SK-MEL-5 (cell line): ENCODE results near the gene NEBL. TPM values are rescaled to one million over a fixed set of nuclear protein-coding genes. Genes with fewer than 3 reads are reported as not detected.

Source experiments
- DNase-seq: peaks from one replicate; pipeline ENCODE4 v3.0.0-alpha.2; 2016; ENCODE audit warnings: low read depth, low spot score
- in situ Hi-C: cut with HindIII; loops from 2 replicates; pipeline ENCODE4 v1.10.0; 2016; ENCODE audit warnings: low sequenced_read_pairs, high pct_unique_total_duplicates, low pct_unique_long_range_greater_than_20kb
- total RNA-seq: library from RNA; depleted of rRNA; stranded (reverse); fragments of >200 nt; shearing (Covaris generic); gene quantifications from 2 replicates; pipeline ENCODE4 v1.2.3, GENCODE V29; 2014

NEBL gene
- total RNA-seq, 1 experiment from 2014 or later = under 0.01 TPM

DNA sequence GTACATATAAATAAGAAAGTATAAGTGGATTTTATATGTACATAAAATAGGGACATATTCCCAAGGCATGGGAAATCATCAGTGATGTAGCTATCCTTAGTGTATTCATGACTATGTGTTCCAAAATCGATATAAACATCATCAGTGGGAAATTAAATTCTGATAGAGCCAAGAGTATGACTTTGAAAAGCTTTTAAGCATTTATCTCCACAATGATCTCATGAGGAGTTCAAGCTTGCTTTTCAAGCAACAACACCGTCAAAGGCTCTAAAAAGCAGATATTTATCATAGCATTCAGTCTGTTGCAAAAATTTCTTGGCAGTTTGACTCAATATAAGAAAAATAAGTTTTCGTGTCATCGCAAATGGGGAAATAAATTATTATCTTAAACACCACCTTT lies 14.5 kb upstream of the NEBL start:
- no peak for DNase-seq
- in situ Hi-C loops = no loop called here

- DNase-seq = no peak
- in situ Hi-C loops = no loop called here
Measured at GRCh38 chr10:20909801-20910200, 12.7 kb upstream of the NEBL start.

GRCh38 chr10:20908391-20908790 lies 11.3 kb upstream of the NEBL start:
- in situ Hi-C loops = no loop called here
- no peak for DNase-seq

GRCh38 chr10:20903635-20904390 lies 6.7 kb upstream of the NEBL start:
- in situ Hi-C loops = no loop called here

DNA sequence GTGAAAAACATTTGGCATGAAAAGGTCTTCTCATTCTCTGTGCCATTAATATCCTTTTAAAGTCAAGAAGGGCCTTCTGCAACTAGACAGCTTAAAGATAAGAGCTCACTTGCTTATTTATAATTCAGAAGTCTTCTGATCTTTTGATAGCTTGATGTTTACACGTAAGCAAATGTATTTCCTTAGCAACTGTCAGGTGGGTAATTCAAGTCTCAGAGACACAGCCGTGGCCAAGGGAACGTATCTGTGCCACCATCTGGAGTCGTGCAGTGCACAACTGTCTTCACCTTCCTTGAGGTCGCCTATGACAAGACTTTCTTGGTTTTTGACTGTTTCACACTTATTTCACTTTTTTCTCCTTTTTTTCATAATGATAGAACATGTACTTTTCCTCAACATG lies 4.0 kb upstream of the NEBL start:
- in situ Hi-C loops = no loop called here
- DNase-seq = no peak

More at GRCh38 chr10:20903635-20904390, 6.7 kb upstream of the NEBL start:
- no peak for DNase-seq

DNA sequence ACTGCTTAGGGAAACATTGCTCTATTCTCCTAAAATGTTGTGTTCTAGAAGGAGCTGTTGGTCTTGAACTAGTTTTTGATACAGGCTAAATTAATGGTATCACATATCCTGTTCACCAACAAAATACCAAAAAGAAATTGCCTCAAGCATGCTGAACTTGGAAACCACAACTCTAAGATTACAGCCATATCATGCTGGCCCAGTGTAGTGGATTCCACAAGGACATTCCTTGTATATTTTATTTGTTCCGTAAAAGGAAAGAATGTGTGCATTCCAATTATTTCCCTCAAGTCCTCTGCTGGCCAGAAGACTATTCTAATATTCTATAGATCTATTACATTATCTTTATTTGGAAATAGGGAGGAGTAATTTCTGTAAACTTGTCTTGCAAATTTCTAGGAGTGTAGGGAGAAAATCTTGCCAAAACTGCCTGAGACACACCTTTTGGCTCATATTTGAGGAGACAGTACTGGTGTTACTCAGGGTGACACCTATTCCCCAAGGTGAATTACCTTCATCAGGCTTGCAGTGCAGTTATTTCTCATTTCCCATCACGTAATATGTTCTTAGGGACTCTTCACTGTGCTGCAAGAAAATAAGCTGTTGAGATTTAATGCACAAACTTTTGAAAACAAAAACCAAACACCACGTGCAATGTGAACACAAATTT lies 1.9 kb upstream of the NEBL start:
- in situ Hi-C loops = no loop called here
- no peak for DNase-seq

GRCh38 chr10:20893297-20893696 lies 3.8 kb downstream of the NEBL start:
- in situ Hi-C loops = no loop called here
- DNase-seq = no peak

GRCh38 chr10:20892796-20893195 lies 4.3 kb downstream of the NEBL start:
- in situ Hi-C loops = no loop called here
- DNase-seq = no peak

DNA sequence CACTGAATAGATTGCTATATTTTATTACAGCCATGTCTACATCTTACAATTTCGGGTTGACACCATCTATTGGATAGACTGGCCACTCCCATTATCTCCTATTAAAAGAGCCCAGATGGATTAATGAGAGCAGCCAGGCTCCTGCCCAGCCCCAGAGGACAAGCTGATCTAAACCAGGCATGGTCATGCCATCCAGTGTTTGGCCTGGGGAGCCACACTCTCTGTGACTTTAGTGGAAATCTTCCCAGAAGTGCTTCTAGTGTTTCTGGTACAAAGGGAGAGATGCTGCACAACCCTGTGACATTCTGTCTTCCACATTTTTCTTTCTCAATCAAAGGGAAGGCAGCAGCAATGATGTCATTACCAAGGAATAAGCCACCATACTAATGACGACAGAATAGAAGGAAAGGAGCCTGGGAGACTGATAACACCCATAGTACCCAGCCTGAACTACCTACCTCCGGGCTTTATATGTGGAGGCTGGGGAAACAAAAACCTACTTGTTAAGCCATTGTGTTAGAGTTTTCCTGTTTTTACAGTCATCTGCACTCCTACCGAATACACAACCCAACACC lies 5.0 kb downstream of the NEBL start:
- no peak for DNase-seq
- in situ Hi-C loops = no loop called here

DNA sequence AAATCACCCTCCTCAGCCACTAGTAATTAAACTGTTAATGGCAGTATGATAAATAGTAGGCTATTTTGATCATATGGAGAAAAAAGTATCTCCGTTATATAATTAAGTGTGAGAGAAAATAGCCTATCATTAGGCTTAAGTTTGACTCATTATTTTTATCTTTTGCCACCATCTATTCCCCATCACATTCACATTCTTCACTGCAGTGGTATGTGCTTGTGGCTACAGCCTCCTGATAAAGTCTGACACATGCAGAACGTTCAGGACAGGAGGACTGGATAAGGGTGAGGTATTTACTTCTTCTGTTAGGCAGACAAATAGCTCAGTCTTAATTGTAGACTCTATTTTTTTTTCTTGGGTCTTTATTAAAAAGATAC lies 5.8 kb downstream of the NEBL start:
- DNase-seq = no peak

DNA sequence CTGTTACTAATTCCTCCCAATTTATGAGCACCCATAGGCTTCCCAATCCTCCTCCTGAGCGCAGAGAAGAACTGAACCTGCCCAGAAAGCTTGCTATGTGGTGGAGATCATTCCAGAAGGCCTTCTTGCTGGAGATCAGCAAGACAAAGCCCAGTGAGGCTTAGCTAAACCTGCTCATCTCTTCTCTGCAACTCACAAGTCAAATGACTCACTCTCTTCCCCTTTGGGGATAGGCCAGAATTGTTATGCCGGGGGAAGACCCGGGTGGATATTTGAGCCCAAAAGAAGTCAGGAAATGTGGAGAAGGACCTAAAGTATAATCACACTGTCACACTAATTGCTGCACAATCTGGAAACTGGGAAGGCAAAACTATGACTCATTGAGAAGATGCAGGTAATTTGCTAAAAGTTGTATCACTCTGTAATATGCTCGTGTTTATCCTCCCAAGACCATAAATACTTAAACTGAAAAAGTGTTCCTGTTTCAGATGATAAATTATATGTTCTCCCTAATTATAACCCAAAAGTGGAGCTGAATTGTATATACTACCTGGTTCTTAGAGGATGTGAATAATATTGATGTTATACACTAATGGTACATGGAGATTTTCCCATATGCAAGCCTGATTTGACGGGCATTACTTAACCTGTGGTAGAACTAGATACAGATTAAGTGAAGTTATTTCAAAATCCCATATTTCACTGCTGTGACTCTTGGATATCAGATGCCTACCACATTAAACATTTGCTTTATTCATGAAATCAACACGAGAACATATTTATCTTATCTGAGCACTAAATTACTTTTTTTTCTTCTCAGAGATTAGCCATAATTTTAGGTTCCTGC lies 6.4 kb downstream of the NEBL start:
- in situ Hi-C loops = no loop called here
- DNase-seq = no peak

More for the DNA sequence above, 5.8 kb downstream of the NEBL start:
- in situ Hi-C loops = no loop called here

- in situ Hi-C loops = no loop called here
- no peak for DNase-seq
Measured at GRCh38 chr10:20890009-20890408, 7.1 kb downstream of the NEBL start.

DNA sequence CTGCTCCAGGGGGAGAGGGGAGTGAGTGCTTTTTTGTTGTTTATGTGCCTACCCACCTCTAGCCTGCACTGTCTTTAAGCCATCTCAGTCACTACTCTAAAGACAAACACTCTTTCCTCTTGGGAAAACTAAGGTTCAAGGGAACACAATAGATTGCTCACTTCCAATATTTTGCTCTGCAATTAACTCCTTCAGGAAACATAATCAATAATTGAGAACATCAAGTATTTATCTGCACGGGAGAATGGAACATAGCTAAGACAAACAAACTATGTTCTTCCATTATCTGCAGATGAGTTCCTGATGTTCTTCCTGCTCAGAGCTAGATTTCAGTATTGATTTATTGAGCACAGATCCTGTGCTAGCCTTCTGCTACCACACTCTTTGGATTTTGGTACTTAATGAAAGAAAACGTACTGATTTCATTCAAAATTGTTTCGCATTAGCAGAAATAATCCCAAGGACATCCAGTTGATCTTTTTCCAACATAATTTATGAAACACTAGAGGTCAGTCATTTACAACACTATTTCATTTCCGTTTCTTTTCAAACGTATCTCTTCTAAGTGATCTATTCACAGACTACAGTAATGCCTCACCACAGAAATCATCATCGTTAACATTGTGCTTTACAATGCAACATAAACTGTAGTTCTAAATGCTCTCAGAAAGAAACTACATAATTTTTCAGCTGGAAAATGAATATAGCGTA lies 8.3 kb downstream of the NEBL start:
- peak; percentile 2 for DNase-seq
- in situ Hi-C loops = no loop called here

- in situ Hi-C loops = no loop called here
- peak; percentile 1 for DNase-seq
Measured at GRCh38 chr10:20887706-20888555, 9.2 kb downstream of the NEBL start.

DNA sequence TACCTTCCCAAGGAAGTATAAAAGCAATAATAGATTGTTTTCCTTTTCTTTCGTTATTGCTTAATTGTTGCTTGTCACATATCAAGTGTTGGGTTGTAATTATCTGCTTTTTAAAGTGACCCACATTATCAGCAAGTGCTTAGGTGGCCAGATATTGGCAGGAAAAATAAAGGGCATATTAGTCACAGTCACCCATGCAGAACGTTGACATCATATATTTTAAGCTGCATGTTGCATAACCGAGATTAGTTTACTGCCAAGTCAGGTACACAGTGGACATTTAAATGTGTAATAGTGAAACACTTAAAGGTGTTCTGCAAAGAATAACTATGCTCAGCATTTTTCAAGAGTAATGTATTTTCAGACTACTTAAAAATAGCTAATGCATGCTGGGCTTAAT lies 11.4 kb downstream of the NEBL start:
- in situ Hi-C loops = no loop called here
- no peak for DNase-seq

- in situ Hi-C loops = no loop called here
- no peak for DNase-seq
Measured at GRCh38 chr10:20883552-20883951, 13.6 kb downstream of the NEBL start.

GRCh38 chr10:20882091-20882490 lies 15.0 kb downstream of the NEBL start:
- no peak for DNase-seq
- in situ Hi-C loops = no loop called here
